ENCODE results near the gene MACROD1. TPM values are rescaled to one million over a fixed set of nuclear protein-coding genes. Genes with fewer than 3 reads are reported as not detected.

Gene MACROD1
- total and polyA plus RNA-seq, 10 donors, result 5.1 to 20.3 (median 7.8) TPM

GRCh38 chr11:64040684-64041322 lies 125.1 kb downstream of the MACROD1 start:
- Histone ChIP-seq H3K4me1 (peaks cover 7 to 17% (median 13%) of the 10 kb centered on the region in 6 donors), H3K36me3 (no peaks in the 10 kb centered on the region), H3K27ac (no peak overlapping the region), H3K4me3 (no peak overlapping the region), H3K27me3 (replicated peaks in 1 of 7) (peaks cover 0 to 41% (median 23%) of the 10 kb centered on the region in 7 donors), H3K9me3 (no peaks in the 10 kb centered on the region)
- DNase-seq, result no peak
- TF ChIP-seq POLR2AphosphoS5 (IDR thresholded peaks at IDR 0.05), result no peak
- TF ChIP-seq CTCF (IDR thresholded peaks at IDR 0.05 in 8 of 11, conservative IDR thresholded peaks at IDR 0.05 in 3 of 11), result peak in 5 of 11 experiments; percentile 7 to 24 (median 17)
- WGBS, 5 donors, result 67 to 76% (median 72%) methylated on average over 19 to 20 of the region's 20 CpGs
- intact Hi-C loops (cut with DNase I; ENCODE audit: low total_unique reads), result no loop called here

DNA sequence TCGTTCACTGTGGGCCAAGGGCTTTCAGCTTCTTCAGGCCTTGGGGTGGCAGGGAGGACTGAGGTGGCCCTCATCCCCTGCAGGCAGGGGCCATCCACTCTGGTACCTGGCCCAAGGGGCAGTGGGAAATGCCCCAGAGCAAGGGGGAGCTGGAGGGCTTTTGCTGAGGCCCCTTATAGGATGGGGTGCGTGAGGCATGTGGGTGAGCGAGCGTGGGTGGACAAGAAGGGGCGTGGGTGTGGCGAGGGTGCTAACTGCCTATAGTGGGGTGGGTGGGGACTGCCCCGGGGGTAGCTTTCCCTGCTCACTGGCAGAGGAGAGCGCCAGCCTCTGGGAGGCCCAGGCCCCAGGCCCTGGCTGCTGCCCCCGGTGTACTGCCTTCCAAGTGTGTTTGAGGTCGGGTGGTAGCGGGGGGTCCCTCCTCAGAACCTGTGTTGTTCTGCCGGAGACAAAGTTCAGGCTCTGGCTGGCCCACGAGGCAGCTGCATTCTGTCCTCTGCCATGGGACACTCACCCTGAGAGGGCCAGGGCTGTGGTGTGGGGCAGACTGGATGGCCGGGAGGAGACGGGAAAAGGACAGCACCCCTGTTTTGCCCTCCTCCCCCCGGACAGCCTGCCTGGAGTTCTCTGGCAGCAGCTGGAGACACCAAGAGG lies 126.8 kb downstream of the MACROD1 start:
- H3K27ac ChIP-seq, result no peak overlapping the region
- H3K4me3 ChIP-seq, result no peak overlapping the region
- no peaks in the 10 kb centered on the region for H3K9me3 ChIP-seq
- TF ChIP-seq POLR2AphosphoS5 (IDR thresholded peaks at IDR 0.05) (no peak), CTCF (IDR thresholded peaks at IDR 0.05 in 8 of 11, conservative IDR thresholded peaks at IDR 0.05 in 3 of 11) (no peak), POLR2A (IDR thresholded peaks at IDR 0.05) (no peak)
- no peak for DNase-seq
- H3K4me1 ChIP-seq, result peaks cover 15 to 31% (median 18%) of the 10 kb centered on the region in 6 donors
- peaks cover 0 to 56% (median 37%) of the 10 kb centered on the region in 7 donors for H3K27me3 ChIP-seq (replicated peaks in 1 of 7)
- intact Hi-C loops (cut with DNase I; ENCODE audit: low total_unique reads), result no loop called here
- H3K36me3 ChIP-seq, result no peaks in the 10 kb centered on the region
- WGBS, 5 donors, result 78 to 89% (median 83%) methylated on average over 15 to 16 of the region's 16 CpGs

DNA sequence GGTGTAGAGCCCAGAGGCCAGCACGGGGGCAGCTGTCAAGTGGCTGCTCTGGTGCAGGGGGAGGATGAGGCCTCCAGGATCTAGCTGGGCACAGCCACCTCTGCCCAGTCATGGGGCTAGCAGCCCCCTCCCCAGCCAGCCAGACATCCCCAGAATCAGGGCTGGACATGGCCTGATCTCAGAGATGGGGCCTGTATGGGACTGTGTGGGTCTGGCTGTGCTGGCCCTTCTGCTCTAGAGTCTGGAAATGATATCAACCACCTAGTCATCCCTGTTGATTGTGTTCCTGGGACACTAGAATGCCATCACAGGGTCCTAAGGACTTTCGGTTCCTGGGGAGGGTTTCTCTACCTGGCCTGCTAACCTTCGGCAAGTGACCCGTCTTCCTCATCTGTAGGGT lies 127.4 kb downstream of the MACROD1 start:
- intact Hi-C loops (cut with DNase I; ENCODE audit: low total_unique reads), result no loop called here
- Histone ChIP-seq H3K4me3 (no peak overlapping the region), H3K27ac (no peak overlapping the region), H3K36me3 (no peaks in the 10 kb centered on the region), H3K27me3 (replicated peaks in 1 of 7) (peaks cover 0 to 63% (median 44%) of the 10 kb centered on the region in 7 donors), H3K9me3 (no peaks in the 10 kb centered on the region), H3K4me1 (peaks cover 15 to 31% (median 18%) of the 10 kb centered on the region in 6 donors)
- 87 to 98% (median 96%) methylated on average over 4 of the region's 4 CpGs for WGBS, 5 donors
- no peak for DNase-seq
- TF ChIP-seq CTCF (IDR thresholded peaks at IDR 0.05 in 8 of 11, conservative IDR thresholded peaks at IDR 0.05 in 3 of 11), result no peak
- TF ChIP-seq POLR2AphosphoS5 (IDR thresholded peaks at IDR 0.05), result no peak
- TF ChIP-seq POLR2A (IDR thresholded peaks at IDR 0.05), result no peak

DNA sequence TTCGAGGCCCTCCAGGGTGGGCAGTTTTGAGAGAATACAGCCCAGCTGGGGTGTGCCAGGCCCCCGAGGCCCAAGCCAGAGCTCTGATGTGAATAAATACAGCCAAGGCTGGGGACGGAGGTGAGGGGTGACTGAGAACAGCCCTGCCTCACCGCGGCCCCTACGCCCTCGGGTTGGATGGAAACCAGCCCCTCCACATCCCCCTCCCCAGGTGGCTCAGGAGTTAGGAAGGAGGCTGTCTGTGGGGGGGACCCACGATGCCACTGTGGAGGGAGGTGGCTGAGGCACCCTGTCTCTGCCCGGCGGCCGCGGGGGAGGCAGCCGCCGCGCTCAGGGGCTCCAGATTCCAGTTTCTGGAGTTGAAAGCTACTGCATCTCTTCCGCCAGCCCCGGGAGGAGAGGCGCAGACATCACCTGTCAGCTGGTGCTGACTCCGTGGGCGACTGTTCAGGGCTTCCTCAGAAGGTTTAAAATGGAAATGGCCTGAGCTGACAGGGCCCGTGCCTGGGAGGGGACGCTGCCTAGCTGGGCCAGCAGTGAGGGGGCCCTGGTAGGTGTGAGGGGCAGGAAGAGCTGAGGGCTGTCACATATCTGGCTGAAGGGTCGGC lies 128.8 kb downstream of the MACROD1 start:
- TF ChIP-seq POLR2AphosphoS5 (IDR thresholded peaks at IDR 0.05) (no peak), CTCF (IDR thresholded peaks at IDR 0.05 in 8 of 11, conservative IDR thresholded peaks at IDR 0.05 in 3 of 11) (no peak), POLR2A (IDR thresholded peaks at IDR 0.05) (no peak)
- DNase-seq, result no peak
- Histone ChIP-seq H3K36me3 (no peaks in the 10 kb centered on the region), H3K4me1 (peaks cover 15 to 31% (median 18%) of the 10 kb centered on the region in 6 donors), H3K9me3 (no peaks in the 10 kb centered on the region), H3K27ac (no peak overlapping the region), H3K4me3 (no peak overlapping the region), H3K27me3 (replicated peaks in 1 of 7) (peaks cover 0 to 77% (median 50%) of the 10 kb centered on the region in 7 donors)
- intact Hi-C loops (cut with DNase I; ENCODE audit: low total_unique reads), result no loop called here
- 26 to 41% (median 33%) methylated on average over 5 to 23 of the region's 23 CpGs for WGBS, 5 donors

All from spleen (tissue), 11 donors.